GM12892 (cell line): ENCODE results near the gene BAIAP2.

Source experiments
- POLR2A ChIP-seq: IDR thresholded peaks from 2 replicates; pipeline ENCODE4 v1.6.1; 2011; ENCODE audit warnings: low read depth, low read length, control low read depth
- POLR2AphosphoS5 ChIP-seq: IDR thresholded peaks from 2 replicates; pipeline ENCODE4 v1.6.1; 2011; ENCODE audit warnings: low read depth, low read length, control low read depth

DNA sequence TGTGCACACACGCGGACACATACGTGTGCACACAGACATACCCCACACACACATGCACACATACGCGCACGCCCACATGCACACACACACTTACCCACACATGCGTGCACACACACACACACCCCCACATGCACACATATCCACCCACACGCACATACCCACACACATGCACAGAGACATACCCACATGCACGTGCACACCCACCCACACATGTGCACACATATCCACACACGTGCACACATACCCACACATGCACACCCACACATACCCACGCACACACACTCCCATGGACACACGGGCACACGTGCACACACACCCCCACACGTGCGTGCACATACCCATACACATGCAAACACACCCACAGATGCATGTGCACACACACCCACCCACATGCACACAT, 103.1 kb downstream of the BAIAP2 start:
- TF ChIP-seq POLR2A (no peak), POLR2AphosphoS5 (no peak)
